HPDE6-E6E7 (cell line): ENCODE measurements around the gene PPP1R3G.
"Not testable (repeated sequence)": the region's sequence is repeated elsewhere in the genome, so short reads cannot be mapped to it uniquely, and the experiment has no call there.

Experiments
- DNase-seq: peaks from one replicate; pipeline ENCODE4 v3.0.0; 2011; ENCODE audit warnings: missing footprints; ENCODE audit errors: extremely low spot score

The PPP1R3G gene

DNA sequence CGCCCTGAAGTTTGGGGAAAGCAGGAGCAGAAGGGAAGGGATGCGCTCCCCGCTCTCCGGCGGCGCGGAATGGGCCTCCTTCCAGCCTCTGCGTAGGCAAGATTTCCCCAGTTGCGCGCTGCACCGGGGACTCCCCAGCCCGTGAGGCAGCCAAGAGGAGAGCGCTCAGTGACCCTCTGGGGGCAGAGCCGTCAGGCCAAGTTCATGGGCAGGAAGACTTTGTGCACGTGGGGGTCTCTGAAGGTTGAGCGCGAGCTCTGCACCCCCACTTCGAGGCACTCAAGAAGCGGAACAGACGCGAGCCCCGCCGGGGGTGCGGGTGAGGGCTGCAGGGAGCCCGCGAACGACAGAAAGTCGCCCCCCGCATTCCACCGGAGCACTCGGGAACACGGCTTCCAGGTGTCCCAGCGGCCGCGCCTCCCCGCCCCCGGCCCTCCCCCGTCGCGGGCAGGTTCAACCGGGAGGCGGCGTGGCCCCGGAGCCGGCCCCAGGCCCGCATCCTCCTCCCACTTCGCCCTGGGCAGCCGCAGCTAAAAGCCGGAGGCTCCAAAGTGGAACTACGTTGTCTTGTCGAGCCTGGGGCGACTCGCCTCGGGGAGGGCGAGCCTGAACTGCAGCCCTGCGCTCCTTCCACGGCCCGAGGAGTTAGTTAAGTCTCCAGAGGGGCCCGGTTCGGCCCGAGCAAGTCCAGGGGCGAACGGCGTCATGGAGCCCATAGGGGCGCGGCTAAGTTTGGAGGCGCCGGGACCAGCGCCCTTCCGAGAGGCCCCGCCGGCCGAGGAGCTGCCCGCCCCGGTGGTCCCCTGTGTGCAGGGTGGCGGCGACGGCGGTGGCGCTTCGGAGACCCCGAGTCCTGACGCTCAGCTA lies at the start of gene PPP1R3G:
Gene PPP1R3G, plus strand, starts transcription at position 561 of the 867 bp plus-strand sequence. Its CDS starts 145 bp downstream, at position 706.
- DNase-seq: no peak

DNA sequence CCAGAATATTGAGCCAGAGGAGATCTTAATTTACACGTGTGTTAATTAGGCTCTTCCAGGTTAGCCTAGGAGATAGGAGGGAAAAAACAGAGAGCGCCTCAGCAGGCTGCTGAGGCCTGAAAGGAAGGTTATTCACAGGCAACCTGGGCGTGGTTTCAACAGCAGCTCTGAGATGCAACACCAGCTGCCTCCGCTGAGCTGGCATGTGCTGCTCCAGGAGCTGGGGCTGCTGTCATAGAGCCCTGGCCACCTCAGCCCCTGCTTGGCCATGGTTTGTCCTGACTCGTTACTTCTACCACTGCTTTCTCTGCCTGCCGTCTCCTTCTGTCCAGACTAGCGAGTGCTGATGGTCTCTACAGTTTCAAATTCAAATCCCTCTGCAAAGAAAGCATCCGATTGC lies 48.9 kb upstream of the PPP1R3G start:
- DNase-seq: peak; percentile 71

DNA sequence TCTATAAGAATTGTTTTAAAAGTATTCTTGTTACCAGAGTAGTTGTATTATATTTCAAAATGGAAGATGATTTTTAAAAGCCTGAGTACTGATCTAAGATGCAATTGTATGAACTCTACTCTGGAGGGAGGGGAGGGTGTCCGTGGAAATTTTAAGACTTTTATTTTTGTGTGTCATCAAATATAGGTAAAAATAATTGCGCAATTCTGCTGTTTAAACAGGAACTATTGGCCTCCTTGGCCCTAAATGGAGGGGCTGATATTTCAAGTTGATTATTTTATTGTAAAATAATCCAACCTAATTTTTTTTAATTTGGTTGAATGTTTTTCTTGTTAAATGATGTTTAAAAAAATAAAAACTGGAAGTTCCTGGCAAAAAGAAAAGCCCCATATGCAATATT lies 43.2 kb upstream of the PPP1R3G start:
- no peak for DNase-seq

DNA sequence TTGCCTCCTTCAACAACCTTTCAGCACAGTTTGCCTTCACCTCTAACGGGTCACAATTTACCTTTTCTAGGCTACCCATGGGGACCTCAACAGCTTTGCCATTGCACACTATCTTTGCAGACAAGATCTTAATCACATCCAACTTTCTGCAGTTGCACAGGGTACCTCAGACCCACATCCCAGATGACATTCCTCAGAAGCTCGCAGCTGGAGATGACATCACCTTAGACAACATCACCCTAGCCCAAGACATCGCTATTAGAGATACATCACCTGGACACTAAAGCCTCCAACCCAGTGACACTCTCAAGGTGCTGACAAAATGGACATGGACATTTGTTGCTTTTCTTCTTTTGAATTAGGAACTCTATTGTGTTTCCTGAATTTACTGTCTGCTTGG lies 42.7 kb upstream of the PPP1R3G start:
- no peak for DNase-seq

DNA sequence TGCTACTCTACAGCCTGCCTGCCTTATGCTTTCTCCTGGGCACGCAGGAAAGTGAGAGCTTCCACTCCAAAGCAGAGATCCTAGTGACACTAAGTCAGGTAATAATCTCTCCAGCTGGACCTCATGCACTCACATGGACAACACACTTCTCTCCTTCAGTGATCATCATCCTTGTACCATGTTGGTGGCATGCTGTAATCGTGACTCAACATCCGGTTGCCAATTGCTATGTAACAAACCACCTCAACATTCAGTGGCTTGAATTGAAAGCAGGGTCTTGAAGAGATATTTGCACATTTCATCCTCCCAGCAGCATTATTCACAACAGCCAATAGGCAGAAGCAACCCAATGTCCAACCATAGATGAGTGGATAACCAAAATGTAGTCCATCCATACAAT lies 40.3 kb upstream of the PPP1R3G start:
- no peak for DNase-seq

DNA sequence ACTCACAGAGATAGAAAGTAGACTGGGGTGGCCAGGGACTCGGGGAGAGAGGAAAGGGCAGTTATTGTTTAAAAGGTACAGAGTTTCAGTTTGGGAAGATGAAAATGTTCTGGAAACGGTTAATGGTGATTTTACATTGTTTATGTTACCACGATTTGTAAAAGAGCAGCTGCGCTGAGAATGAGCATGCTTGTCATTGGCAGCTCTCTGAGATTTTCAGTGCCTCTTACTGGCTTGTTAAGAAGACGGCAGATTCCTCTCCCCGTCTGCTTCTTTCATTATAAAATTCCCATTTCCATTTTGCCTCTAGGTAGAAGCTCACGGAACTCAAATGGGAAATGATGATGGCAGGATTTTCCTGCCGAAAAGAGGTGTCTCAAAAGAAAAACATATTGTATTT lies 39.7 kb upstream of the PPP1R3G start:
- no peak for DNase-seq

DNA sequence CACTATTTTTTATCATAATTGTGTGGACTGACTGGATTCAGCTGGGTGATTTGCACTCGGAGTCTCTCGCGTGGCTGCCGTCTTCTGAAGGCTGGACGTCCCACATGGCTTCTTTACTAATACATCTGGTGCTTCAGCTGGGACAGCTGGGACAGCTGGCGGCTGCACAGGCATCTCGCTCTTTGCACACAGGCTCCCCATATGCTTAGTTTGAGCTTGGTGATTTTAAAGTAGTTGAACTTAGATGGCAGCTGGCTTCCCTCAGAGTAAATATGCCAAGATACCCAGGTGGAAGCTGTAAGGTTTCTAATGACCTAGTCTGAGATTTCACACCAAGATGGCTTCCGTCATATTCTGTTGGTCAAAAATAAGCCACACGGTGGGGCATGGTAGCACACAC lies 38.7 kb upstream of the PPP1R3G start:
- no peak for DNase-seq

DNA sequence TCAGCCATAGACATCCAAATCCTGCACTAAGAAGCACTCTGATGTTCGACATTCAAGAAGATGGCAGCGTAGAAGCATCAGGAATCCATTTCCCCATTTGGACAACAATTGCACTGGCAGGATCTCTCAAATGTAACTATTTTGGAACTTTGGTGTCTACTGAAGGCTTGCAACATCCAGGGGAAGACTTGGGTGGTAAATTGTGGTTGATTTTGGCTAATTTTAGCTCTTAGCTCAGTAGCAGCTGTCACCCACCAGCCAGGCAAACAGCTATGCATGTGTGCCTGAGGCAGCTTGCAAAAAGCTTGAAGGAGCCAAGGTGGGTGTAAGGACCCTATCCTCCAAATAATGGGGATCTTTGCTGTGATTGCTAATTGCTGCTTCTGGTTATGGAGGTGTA lies 35.1 kb upstream of the PPP1R3G start:
- DNase-seq: no peak

DNA sequence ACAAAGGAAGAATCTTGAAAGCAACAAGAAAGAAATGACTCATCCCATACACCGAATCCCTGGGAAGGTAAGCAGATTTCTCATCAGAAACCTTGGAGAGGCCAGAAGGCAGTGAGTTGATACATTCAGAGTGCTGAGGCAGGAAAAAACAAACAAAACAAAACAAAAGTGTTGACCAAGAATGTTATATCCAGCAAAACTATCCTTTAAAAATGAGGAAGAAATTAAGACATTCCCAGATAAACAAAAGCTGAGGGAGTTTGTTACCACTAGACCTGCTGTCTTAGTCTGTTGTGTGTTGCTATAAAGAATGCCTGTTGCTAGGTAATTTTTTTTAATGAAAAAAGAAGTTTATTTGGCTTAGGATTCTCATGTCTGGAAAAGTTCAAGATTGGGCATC lies 33.7 kb upstream of the PPP1R3G start:
- DNase-seq: no peak

DNA sequence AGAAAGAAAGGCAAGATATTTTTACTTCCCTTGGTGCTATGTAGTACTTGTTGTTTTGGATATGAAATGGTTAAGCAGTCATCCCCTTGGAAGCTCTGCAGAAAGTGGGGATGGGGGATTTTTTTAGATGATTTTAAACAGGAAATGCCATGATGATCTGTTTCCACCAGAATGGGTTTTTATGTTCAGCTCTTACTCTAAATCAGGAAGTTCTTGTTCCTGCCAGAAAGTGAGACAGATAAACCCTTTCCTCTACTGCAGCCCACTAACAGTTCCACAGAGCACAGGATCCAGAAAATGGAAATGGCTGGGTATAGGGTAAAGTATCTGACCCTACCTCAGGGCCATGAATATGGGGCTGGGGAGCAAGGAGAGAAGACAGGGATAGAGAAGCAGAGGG lies 32.1 kb upstream of the PPP1R3G start:
- DNase-seq: no peak

DNA sequence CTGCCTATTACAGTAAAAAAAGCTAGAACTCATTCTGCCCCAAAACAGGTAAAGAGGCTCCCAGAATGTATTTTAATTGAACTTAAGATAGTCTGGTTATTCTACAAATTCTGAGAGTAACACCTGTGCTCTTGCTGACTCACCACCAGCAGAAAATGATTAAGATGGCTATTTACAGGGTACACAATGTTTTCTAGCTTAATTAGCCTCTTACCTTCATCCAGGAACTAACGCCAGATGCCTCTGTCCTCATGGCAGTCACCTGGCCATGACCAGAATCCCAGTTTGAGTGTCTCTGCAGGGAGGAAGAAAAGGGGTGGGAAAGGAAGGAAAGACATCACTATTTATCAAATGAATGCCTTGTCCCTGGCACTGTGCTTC lies 31.3 kb upstream of the PPP1R3G start:
- DNase-seq: no peak

DNA sequence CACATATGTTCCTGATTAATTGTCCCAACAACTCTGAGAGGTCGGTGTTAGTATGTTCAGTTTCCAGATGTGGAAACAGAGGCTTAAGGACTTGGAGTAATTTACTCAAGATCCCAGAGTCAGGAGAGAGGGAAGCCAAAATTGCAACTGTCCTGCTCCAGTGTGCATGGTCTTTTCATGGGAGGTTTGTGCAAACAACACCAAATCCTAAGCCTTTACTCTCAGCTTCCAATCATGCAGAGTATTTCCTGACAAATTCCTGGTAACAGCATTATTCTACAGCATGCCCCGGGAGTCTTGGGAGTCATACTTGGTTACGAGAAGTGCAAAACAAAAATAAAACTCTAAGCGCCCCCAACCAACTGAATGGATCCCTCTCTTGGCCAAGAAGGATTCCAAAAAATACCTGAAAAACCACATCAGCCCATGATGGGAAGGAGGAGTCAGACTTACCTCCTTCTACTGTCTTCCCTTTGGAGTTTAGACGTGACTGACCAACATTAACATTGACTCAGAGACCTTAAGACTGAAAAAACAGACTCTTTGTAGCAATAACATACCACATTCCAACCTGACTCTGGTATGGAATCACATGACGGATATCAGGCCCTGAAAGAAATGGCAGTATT lies 30.8 kb upstream of the PPP1R3G start:
- DNase-seq: no peak

DNA sequence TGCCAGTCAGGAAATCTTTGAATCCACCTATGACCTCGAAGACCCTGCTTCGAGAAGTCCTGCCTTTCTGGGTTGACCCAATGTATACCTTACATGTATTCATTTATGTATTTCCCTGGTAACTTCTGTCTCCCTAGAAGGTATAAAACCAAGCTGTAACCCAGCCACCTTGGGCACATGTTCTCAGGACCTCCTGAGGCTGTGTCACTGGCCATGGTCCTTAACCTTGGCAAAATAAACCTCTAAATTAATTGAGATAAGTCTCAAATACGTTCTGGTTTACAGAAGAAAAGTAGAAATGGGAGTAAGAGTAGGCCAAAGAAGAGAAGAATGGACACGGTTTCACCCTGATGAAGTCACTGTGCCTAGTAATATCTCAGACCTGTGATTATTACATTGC lies 30.0 kb upstream of the PPP1R3G start:
- DNase-seq: no peak

DNA sequence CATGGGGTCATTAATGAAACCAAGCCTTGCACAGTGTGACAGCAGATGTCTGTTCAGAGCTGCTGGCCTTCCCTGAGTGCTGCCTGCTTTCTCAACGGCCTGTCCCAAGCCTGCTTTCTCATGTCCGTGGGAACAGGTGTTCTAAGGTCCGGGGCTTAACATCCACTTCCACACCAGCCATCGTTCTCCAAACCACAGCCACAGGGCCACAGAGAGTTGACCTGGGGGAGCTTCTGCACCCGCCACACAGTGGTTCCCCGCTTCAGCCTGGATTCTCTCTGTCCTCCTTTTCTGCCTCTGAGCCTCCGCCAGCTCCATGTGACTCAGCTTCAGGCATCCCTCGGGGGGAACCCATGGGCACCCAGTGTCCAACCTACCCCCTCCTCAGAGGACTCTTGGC lies 26.9 kb upstream of the PPP1R3G start:
- DNase-seq: no peak

DNA sequence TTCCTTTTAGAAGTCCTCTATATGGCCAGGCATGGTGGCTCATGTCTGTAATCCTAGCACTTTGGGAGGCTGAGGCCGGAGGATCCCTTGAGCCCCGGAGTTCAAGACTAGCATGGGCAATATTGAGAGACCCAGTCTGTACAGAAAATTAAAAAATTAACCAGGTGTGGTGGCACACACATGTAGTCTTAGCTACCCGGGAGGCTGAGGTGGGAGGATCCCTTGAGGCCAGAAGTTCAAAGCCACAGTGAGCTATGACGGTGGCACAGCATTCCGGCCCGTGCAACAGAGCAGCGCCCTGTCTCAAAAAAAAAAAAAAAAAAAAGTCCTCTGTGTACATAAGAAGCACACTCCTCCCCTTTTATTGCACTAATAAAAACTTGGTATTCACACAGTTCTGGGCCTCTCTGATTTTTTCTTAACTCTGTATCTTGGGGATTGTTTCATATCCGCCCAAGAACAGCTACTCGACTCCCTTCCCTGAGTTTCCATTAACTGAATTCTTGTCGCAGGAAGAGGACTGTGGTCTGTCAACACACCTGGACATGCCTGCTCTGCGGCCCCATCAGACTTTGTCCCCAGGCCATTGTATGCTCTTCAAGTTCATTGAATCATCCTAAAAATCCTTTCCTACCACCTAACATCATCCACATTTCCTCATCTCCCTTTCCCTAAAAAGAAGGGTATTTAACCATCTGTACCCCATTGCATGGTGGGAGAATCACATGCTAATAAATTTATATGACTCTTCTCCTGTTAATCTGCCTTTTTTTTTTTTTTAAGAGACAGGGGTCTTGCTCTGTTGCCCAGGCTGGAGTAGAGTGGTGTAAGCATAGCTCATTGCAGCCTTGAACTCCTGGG lies 25.9 kb upstream of the PPP1R3G start:
- no peak for DNase-seq

DNA sequence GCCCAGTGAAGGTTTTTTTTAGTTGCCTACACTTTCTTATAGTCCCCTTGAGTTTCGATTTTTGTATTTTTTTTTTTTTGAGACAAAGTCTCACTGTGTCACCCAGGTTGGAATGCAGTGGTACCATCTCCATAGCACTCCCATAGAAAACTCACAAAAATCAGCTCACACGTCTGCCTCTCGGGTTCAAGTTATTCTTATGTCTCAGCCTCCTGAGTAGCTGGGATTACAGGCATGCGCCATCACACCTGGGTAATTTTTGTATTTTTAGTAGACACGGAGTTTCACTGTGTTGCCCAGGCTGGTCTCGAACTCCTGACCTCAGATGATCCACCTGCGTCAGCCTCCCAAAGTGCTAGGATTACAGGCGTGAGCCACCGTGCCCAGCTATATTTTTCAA lies 24.7 kb upstream of the PPP1R3G start:
- DNase-seq: not testable (repeated sequence)

DNA sequence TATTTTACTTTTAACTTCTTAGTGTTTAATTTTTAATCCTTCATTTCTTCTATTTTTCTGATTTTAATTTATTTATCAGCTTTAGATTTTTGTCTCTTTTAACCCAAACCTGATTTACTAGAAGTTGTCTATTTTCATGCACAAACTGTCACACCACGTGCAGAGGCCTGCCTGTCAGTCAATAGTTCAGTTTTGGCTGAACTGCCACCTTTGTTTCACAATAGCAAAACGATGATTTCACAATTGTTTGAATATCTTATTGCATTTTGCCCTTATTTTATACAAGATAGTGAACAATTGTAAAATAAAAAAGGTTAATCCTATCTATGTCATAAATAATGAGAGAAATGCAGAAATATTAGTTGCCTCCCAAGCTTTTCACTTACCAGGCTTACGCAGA lies 24.0 kb upstream of the PPP1R3G start:
- DNase-seq: no peak

DNA sequence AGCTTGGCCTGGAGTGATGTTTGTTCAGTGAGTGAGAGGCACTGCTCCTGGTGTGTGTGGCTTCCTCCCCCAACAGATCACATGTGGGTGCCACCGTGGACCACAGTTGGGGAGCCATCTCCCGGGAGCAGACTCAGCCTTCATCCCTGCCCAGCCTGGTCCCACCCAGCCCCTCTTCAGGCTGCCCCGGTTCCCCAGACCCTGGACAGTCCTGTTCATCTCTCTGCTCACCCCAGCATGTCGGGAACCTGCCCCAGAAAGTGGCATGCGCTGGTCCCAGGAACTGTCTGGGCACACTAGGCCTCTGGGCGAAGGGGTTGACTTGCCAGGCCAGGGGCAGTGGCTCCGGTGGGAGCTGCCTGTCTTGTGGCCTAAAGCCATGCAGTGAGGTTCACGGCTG lies 21.5 kb upstream of the PPP1R3G start:
- no peak for DNase-seq

DNA sequence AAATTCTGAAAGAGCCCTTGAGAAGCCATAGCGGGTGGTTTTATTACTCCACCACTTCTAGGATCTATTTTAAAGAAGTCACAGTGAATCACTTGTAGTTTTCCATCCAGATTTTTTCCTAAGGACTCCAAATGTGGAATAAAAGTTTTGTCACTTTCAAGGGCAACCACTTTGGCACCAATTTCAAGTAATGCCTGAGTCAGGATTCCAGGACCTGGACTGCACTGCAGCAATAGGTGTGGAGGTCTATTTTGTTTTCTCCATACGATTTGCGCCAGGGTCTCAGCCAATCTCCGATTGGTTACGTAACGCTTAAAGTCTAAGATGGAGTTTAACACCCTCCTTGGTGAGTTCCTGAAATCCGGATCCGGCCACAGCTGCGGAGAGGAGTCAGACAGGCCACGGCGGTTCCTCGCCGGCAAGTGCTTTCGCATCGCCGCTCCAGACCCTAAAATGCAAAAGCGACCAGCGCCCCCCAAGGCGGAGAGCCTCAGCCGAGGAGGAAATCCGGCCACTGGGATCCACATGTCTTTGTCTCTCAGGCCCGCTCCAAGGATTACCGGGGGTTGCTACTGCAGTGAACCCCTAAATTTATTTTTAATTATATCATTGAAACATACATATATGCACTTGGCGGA lies 18.6 kb upstream of the PPP1R3G start:
- no peak for DNase-seq

DNA sequence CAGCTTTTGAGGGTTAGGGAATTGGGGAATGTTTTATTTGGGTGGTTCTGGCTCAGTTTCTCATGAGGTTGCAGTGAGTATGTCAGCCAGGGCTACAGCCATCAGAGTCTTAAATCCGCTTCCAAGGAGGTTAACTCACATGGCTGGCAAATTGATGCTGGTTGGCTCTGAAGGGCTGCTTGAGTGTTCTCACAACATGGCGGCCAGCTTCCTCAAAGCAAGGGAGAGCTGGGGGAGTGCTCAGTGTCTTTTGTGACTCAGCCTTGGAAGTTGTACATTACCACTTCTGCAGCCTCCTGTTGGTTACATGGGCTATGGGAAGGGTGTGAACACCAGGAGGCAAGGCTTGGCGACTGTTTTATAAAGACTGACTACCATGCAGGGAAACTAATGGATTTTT lies 17.8 kb upstream of the PPP1R3G start:
- DNase-seq: no peak

DNA sequence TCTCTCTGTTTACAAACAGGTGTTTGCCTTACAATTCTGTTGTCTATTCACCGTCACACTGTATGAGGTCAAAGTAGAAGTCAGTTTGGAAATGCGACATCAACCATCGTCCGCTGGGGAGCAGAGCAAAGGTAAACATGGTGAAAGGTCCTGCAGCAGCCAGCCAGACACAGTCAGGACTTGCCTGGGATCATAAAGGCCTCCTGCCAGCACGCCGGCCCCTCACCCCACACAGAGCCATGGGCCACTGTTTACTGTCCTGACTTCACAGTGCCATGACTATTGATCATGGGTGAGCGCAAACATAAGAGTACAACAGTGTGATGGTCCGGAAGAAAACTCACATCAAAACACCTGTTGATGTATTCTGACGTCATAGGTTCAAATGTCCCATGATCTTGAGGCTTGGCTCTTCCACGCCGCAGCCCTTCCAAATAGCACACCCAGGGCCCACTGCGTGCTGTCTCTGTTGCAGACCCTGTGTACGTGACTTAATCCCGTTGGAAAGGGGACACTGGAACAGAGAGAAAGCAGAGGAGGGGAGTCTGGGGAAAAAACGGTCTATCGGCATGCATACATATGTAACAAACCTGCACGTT lies 16.9 kb upstream of the PPP1R3G start:
- DNase-seq: no peak

DNA sequence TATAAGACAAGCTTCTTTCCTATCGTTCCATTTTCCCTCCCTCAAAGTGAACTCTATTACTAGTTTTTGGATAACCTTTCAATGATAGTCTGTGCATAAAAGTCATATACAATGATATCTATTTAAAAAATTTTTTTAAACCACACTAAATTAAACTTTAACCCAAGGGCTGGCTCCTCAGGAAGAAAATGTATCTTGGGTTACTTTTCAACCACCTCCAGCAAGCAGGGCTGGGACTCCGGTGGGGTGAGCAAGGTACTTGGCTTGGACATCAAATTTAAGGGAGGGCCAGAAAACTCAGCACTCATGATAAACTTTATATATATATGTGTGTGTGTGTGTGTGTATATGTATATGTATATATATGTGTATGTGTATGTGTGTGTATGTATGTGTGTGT lies 13.9 kb upstream of the PPP1R3G start:
- DNase-seq: no peak
